ENCODE results near the gene RPL28. TPM values are rescaled to one million over a fixed set of nuclear protein-coding genes. Genes with fewer than 3 reads are reported as not detected.
"Not testable (repeated sequence)": the region's sequence is repeated elsewhere in the genome, so short reads cannot be mapped to it uniquely, and the experiment has no call there.

The RPL28 gene
- total RNA-seq, 3 donors from 2014 or later: 942 to 1,365 (median 1,241) TPM

- peaks cover 12% of the 10 kb centered on the region for H3K4me1 ChIP-seq (ENCODE audit: low read depth)
- H3K9me3 ChIP-seq: no peaks in the 10 kb centered on the region
- intact Hi-C loops (cut with DNase I, micrococcal nuclease): no loop called here
- no peak for TF ChIP-seq CTCF (IDR thresholded peaks at IDR 0.05)
- ATAC-seq (no peak), DNase-seq (no peak)
- peaks cover 5% of the 10 kb centered on the region for H3K36me3 ChIP-seq (ENCODE audit: low read depth)
- no peak overlapping the region for H3K4me3 ChIP-seq
Observed at GRCh38 chr19:55410168-55410567, 24.4 kb downstream of the RPL28 start.

GRCh38 chr19:55418185-55418584 is 32.5 kb downstream of the RPL28 start:
- DNase-seq (peak in 2 of 3 donors; percentile 41 to 80), ATAC-seq (peak; percentile 94)
- intact Hi-C loops (cut with DNase I, micrococcal nuclease): no loop called here
- no peaks in the 10 kb centered on the region for H3K4me1 ChIP-seq (ENCODE audit: low read depth)
- peak; percentile 33 for TF ChIP-seq CTCF (IDR thresholded peaks at IDR 0.05)
- H3K9me3 ChIP-seq: no peaks in the 10 kb centered on the region
- H3K36me3 ChIP-seq (ENCODE audit: low read depth): no peaks in the 10 kb centered on the region
- H3K4me3 ChIP-seq: no peak overlapping the region

- DNase-seq (no peak), ATAC-seq (no peak)
- intact Hi-C loops (cut with DNase I, micrococcal nuclease): no loop called here
- no peak for TF ChIP-seq CTCF (IDR thresholded peaks at IDR 0.05)
- no peak overlapping the region for H3K4me3 ChIP-seq
- H3K9me3 ChIP-seq: no peaks in the 10 kb centered on the region
- H3K36me3 ChIP-seq (ENCODE audit: low read depth): no peaks in the 10 kb centered on the region
- no peaks in the 10 kb centered on the region for H3K4me1 ChIP-seq (ENCODE audit: low read depth)
Observed at GRCh38 chr19:55419103-55419502, 33.4 kb downstream of the RPL28 start.

- TF ChIP-seq CTCF (IDR thresholded peaks at IDR 0.05): no peak
- H3K9me3 ChIP-seq: no peaks in the 10 kb centered on the region
- H3K4me3 ChIP-seq: no peak overlapping the region
- H3K36me3 ChIP-seq (ENCODE audit: low read depth): no peaks in the 10 kb centered on the region
- ATAC-seq: no peak
- H3K4me1 ChIP-seq (ENCODE audit: low read depth): no peaks in the 10 kb centered on the region
- no peak for DNase-seq
- intact Hi-C loops (cut with DNase I, micrococcal nuclease): no loop called here
Observed at GRCh38 chr19:55419624-55420236, 34.0 kb downstream of the RPL28 start.

GRCh38 chr19:55421281-55421680 is 35.5 kb downstream of the RPL28 start:
- intact Hi-C loops (cut with DNase I, micrococcal nuclease); ATAC-seq: not testable (repeated sequence)

GRCh38 chr19:55423225-55424005 is 37.7 kb downstream of the RPL28 start:
- Histone ChIP-seq H3K36me3 (ENCODE audit: low read depth) (no peaks in the 10 kb centered on the region), H3K4me1 (ENCODE audit: low read depth) (no peaks in the 10 kb centered on the region), H3K9me3 (no peaks in the 10 kb centered on the region), H3K4me3 (no peak overlapping the region)
- intact Hi-C loops (cut with DNase I, micrococcal nuclease): no loop called here
- no peak for TF ChIP-seq CTCF (IDR thresholded peaks at IDR 0.05)
- ATAC-seq (no peak), DNase-seq (no peak)

More at GRCh38 chr19:55421281-55421680, 35.5 kb downstream of the RPL28 start:
- DNase-seq: peak in 1 of 3 donors; percentile 12
- not testable (repeated sequence) for H3K4me3 ChIP-seq; H3K9me3 ChIP-seq; H3K4me1 ChIP-seq (ENCODE audit: low read depth); H3K36me3 ChIP-seq (ENCODE audit: low read depth)
